Thymus (tissue), 11 donors: ENCODE results near the gene MORN5. TPM values are rescaled to one million over a fixed set of nuclear protein-coding genes. Genes with fewer than 3 reads are reported as not detected.

Experiments used
- DNase-seq, 9 donors: peaks; one replicate each; pipeline ENCODE4 v3.0.0-alpha.2; 2013; ENCODE audit warnings: low spot score in 9 of 9, low read depth in 6 of 9, missing footprints in 1 of 9
- H3K27ac ChIP-seq, 2 donors: one replicate each; pipeline ENCODE4 v1.5.1; 2013; ENCODE audit warnings: control low read depth in 1 of 2, low read depth in 1 of 2, low read length in 1 of 2, mild to moderate bottlenecking in 1 of 2, moderate library complexity in 1 of 2
- H3K27me3 ChIP-seq, 2 donors: one replicate each; pipeline ENCODE4 v1.5.1; 2013; ENCODE audit warnings: low read length in 1 of 2; ENCODE audit not compliant: control insufficient read depth in 2 of 2, insufficient read depth in 1 of 2
- H3K36me3 ChIP-seq, 2 donors: one replicate each; pipeline ENCODE4 v1.5.1; 2013; ENCODE audit warnings: low read length in 1 of 2, mild to moderate bottlenecking in 1 of 2, moderate library complexity in 1 of 2; ENCODE audit not compliant: control insufficient read depth in 2 of 2, insufficient read depth in 2 of 2
- H3K4me1 ChIP-seq, 2 donors: one replicate each; pipeline ENCODE4 v1.5.1; 2013; ENCODE audit warnings: low read length in 2 of 2; ENCODE audit not compliant: control insufficient read depth in 2 of 2, insufficient read depth in 2 of 2
- H3K4me3 ChIP-seq, 2 donors: one replicate each; pipeline ENCODE4 v1.5.1; 2013; ENCODE audit warnings: low read length in 2 of 2, control low read depth in 1 of 2, mild to moderate bottlenecking in 1 of 2
- H3K9me3 ChIP-seq, 2 donors: one replicate each; pipeline ENCODE4 v1.5.1; 2013; ENCODE audit warnings: low read length in 1 of 2, mild to moderate bottlenecking in 1 of 2; ENCODE audit not compliant: control insufficient read depth in 2 of 2, insufficient read depth in 1 of 2
- WGBS: extraction: QIAGEN DNeasy Blood & Tissue Kit; methylation state at CpG from one replicate; pipeline ENCODE4 v1.1.7; 2013; 5-methylcytosine and 5-hydroxymethylcytosine counted together
- polyA plus RNA-seq: library from polyadenylated mRNA; stranded (reverse); fragments of 200-250 nt; gene quantifications from one replicate; pipeline ENCODE4 v1.2.3, GENCODE V29; 2013
- total RNA-seq: library from RNA; stranded (reverse); fragments of 120-200 nt; gene quantifications from one replicate; pipeline ENCODE4 v1.2.4, GENCODE V29; 2013
- donor health status: healthy.

The MORN5 gene
- total and polyA plus RNA-seq, 2 donors = 0.21 TPM; not detected in 1

DNA sequence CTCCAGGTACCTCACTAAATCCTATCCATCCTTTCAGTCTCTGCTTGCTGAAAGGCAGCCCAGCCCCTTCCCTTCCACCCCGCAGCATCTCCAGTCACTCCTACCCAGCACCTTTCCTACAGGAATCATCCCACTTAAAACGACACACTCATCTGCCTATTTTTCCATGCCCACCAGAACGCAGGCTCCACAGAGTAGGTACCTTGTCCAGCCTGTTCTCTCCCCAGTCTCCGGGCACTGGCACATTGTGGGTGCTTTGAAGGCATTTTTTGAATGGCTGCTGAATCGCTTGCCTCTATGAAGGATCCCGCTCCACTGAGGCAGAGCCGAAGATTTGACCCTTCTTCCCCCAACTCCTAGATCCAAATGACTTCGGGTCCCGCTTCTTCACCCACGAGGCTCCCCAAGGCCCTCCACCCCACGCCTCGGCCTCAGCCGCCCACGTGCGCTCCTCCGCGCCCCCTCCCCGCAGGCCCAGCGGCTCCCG is 53.4 kb downstream of the MORN5 start:
- peaks cover 8 to 12% of the 10 kb centered on the region in 2 donors for H3K4me1 ChIP-seq
- no peaks in the 10 kb centered on the region for H3K36me3 ChIP-seq
- no peak for DNase-seq
- H3K9me3 ChIP-seq = peaks cover 5 to 6% of the 10 kb centered on the region in 2 donors
- peak overlapping the region in 1 of 2 donors; percentile 45 for H3K4me3 ChIP-seq
- H3K27me3 ChIP-seq = peaks cover 61 to 80% of the 10 kb centered on the region in 2 donors
- WGBS = 43% methylated on average over 20 of the region's 20 CpGs
- no peak overlapping the region for H3K27ac ChIP-seq

DNA sequence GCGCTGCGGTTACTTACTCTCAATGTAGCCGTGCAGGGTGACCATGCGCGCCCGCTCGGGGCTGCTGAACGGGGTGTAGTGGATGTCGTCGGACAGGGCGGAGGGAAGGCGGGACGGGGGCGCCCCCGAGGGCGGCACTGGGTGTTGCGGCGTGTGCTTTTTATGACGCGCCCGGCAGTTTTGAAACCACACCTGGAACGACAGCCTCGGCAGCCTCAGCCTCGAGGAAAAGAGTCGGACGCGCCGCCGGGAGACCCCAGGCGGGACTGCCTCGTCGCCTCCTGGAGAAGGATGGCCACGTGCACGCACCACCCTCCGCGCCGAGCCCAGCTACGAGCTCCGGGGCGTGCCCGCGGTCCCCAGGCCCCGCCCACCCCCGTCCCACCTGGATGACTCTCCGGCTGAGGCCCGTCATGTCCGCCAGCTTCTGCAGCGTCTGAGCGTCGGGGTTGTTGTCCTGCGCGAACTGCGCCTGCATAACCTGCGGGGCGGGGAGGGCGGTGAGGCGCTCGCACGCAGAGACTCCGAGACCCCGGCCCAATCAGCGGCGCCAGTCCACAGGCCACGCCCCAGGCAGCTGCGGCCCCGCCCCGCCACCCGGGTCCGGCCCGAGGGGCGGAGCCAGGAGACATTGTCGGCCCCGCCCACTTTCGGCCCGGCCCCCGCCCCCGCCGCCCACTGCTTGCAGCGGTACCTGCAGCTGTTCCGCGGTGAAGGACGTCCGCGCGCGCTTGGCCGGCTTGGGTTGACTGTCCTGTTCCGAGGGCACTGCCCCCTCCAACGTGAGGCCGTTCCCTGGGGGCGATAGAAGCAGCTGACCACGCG is 54.1 kb downstream of the MORN5 start:
- Histone ChIP-seq H3K4me3 (peak overlapping the region; percentile 16 to 45), H3K27me3 (peaks cover 64 to 86% of the 10 kb centered on the region in 2 donors), H3K36me3 (no peaks in the 10 kb centered on the region), H3K9me3 (peaks cover 5 to 7% of the 10 kb centered on the region in 2 donors), H3K27ac (no peak overlapping the region), H3K4me1 (peaks cover 8 to 16% of the 10 kb centered on the region in 2 donors)
- DNase-seq = peak in 8 of 9 donors; percentile 8 to 70 (median 44)
- WGBS = 3% methylated on average over 93 of the region's 93 CpGs

DNA sequence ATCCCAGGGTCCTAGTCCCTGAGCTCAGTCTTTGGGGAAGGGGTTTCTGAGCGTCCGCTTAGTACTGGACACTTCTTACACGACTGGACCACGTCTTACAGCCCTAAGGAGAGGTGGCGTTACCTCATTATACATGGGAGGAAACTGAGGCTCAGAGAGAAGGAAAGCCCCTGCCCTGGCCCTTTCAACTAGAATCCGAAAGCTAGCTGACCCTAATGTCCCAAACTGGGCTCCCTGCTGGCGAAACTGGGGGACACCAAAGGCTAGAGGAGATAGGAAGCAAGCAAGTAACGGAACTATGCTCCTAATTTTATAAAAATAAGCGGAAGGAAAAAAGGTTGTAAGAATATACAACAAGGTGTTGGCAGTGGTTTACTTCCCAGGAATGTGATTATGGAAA is 54.8 kb downstream of the MORN5 start:
- Histone ChIP-seq H3K4me1 (peaks cover 8 to 23% of the 10 kb centered on the region in 2 donors), H3K27me3 (peaks cover 71 to 91% of the 10 kb centered on the region in 2 donors), H3K9me3 (peaks cover 5 to 12% of the 10 kb centered on the region in 2 donors), H3K27ac (no peak overlapping the region), H3K4me3 (no peak overlapping the region), H3K36me3 (no peaks in the 10 kb centered on the region)
- DNase-seq = no peak
- 87% methylated on average over 9 of the region's 9 CpGs for WGBS

DNA sequence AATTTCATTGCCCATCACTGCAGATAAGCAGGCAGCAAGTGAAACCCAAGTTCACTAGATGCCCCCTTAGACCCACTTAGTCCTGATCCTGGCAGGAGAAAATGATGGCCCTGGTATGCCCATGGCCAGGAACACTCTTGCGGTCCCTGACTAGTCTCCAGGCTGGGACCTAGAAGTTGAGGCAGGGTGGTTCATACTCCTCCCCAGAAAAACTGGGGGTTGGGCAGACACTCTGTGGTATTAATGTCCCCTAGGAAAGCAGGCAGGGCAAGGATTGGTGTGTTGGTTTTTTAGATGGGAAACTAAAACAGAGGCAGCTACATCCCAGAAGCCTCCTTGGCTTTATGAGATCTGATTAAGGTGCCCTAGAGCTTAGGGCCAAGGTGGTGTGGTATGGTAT is 56.0 kb downstream of the MORN5 start:
- WGBS = 100% methylated on average over 1 of the region's 1 CpG
- no peak overlapping the region for H3K4me3 ChIP-seq
- no peak overlapping the region for H3K27ac ChIP-seq
- DNase-seq = no peak
- no peaks in the 10 kb centered on the region for H3K36me3 ChIP-seq
- H3K27me3 ChIP-seq = peaks cover 81 to 95% of the 10 kb centered on the region in 2 donors
- peaks cover 8 to 34% of the 10 kb centered on the region in 2 donors for H3K4me1 ChIP-seq
- H3K9me3 ChIP-seq = peaks cover 5 to 12% of the 10 kb centered on the region in 2 donors

DNA sequence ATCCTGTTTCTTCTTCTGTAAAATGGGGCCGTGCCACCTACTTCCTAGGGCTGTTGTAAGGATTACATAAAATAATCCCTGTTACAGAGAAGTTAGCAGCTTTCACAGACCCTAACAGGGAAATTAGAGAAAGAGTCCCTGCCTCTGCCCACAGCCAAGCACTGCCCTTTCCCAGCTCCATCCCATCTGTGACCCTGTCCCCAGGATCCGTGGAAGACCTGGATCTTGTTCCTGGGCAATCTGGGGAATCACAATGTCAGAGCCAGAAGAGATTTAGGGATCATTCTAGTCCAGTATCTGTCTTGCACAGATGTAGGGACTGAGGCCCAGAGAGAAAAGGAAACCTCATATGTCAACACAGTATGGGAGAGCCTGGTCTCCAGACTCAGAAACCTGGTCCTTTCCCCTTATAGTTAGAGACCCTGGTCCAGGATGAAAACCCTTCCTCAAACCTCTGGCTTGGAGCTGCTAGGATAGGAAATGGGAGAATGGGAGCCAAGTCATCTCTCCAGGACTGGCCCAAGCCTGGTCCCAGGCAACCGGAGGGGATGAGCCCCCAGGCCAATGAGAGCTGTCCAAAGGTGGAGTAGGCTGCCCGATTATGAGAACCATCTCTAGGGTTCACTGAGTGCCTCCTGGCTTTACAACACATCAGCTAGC is 56.6 kb downstream of the MORN5 start:
- H3K4me3 ChIP-seq = no peak overlapping the region
- H3K27me3 ChIP-seq = peaks cover 87 to 95% of the 10 kb centered on the region in 2 donors
- H3K27ac ChIP-seq = no peak overlapping the region
- no peak for DNase-seq
- H3K9me3 ChIP-seq = peaks cover 5 to 12% of the 10 kb centered on the region in 2 donors
- H3K4me1 ChIP-seq = peaks cover 8 to 40% of the 10 kb centered on the region in 2 donors
- H3K36me3 ChIP-seq = no peaks in the 10 kb centered on the region
- WGBS = 92% methylated on average over 4 of the region's 4 CpGs

DNA sequence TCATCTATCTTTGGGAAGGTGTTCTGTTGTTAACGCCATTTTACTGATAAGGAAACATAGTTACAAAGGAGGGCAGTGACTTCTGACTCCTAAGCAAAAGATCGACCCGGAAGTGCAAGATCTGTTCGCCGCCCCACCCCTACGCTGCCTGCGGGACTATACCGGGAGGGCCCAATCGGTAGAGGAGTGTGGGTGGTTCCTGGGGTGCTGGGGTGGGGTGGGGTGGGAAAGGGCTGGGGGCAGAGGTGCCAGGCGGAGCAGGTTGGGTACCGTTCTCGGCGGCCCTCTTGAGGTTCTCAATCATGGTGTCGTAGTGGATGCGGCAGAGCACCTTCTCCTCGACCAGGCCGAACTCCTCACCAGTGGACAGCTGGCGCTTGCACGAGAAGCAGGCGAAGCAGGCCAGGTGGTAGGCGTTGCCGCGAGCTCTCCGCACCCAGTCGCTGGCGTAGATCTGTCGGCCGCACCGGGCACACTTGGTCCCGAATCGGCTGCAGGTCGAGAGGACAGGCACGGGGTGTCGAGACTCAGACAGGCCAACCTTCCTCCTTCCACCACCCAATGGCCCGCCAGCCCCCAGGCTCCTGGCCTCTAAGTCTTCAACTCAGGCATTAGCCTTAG is 57.2 kb downstream of the MORN5 start:
- Histone ChIP-seq H3K27me3 (peaks cover 88 to 95% of the 10 kb centered on the region in 2 donors), H3K4me3 (no peak overlapping the region), H3K36me3 (no peaks in the 10 kb centered on the region), H3K9me3 (peaks cover 5 to 12% of the 10 kb centered on the region in 2 donors), H3K27ac (no peak overlapping the region), H3K4me1 (peaks cover 8 to 40% of the 10 kb centered on the region in 2 donors)
- WGBS = 90% methylated on average over 35 of the region's 35 CpGs
- DNase-seq = no peak

DNA sequence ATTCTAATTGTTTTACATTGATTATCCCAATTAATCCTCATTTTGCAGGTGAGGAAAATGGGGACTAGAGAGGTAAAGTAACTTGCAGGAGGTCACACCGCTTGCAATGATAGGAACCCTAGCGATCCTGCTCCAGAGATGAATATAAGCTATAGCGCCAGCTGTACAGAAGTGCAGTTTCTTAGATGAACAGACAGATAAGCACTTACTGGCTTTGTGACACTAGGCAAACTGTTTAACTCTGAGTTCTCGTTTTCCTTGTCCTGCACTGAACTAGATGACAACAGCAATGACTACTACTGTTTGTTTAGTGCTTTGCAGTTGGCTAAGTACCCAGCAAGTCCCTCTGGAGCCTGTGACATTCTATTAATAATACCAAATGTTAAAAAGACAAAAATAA is 57.9 kb downstream of the MORN5 start:
- no peak overlapping the region for H3K27ac ChIP-seq
- peaks cover 87 to 95% of the 10 kb centered on the region in 2 donors for H3K27me3 ChIP-seq
- peaks cover 8 to 40% of the 10 kb centered on the region in 2 donors for H3K4me1 ChIP-seq
- no peak overlapping the region for H3K4me3 ChIP-seq
- no peaks in the 10 kb centered on the region for H3K36me3 ChIP-seq
- 7% methylated on average over 4 of the region's 4 CpGs for WGBS
- peak in 1 of 9 donors; percentile 38 for DNase-seq
- peaks cover 5 to 12% of the 10 kb centered on the region in 2 donors for H3K9me3 ChIP-seq

DNA sequence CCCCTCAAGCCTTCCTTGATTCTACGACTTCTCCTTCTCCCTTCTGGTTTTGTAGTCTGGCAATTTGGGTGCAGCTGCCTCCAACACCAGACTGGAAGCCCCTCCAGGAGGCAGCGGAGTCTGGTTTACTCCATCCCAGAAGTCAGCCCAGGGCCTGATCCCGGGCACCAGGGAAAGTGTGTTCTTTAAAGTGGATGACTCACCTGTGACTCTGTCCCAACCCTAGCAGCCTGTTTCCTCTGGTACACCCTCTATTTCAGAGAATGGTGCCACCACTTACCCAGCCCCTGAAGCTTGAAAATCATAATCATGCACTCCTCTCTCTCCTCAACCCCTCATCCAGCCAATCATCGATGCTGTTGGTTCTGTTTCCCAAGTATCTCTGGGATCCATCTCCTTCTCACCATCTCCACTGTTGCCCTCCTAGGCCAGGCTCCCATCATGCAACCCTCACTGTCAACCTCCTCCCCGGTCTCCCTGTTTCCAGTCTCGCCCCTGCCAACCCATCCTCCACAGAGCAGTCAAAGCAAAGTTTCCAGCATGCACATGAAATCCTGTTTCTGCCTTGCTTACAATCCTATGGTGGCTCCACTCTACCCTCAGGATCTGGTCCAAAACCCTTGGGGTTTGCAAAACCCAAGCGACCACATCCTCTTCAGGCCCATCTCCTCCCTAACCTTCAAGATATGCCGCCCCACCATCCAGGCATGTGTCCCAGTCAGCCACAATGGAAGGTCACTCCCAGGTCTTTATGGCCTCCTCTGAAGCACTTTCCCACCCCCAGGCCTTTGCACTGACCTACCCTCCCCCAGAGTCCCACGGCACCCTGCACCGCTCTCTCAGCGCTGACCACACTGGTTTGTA is 58.6 kb downstream of the MORN5 start:
- WGBS = 40% methylated on average over 11 of the region's 11 CpGs
- no peak for DNase-seq
- H3K36me3 ChIP-seq = no peaks in the 10 kb centered on the region
- H3K9me3 ChIP-seq = peaks cover 5 to 10% of the 10 kb centered on the region in 2 donors
- H3K4me1 ChIP-seq = peaks cover 6 to 38% of the 10 kb centered on the region in 2 donors
- H3K4me3 ChIP-seq = no peak overlapping the region
- peaks cover 81 to 95% of the 10 kb centered on the region in 2 donors for H3K27me3 ChIP-seq
- no peak overlapping the region for H3K27ac ChIP-seq
